ENCODE results near the gene VASH1. TPM values are rescaled to one million over a fixed set of nuclear protein-coding genes. Genes with fewer than 3 reads are reported as not detected.
"Not testable (repeated sequence)": the region's sequence is repeated elsewhere in the genome, so short reads cannot be mapped to it uniquely, and the experiment has no call there.

VASH1 gene
- total and polyA plus RNA-seq, 2 experiments from 2014 or later, result 0.78 to 2.8 TPM

GRCh38 chr14:76729953-76730505, 31.2 kb upstream of the VASH1 start (continued):
- TF ChIP-seq ZNF462 (CRISPR knock-in tag; IDR thresholded peaks at IDR 0.05) (no peak), ZNF114 (CRISPR knock-in tag; IDR thresholded peaks at IDR 0.05) (no peak), REST (IDR thresholded peaks at IDR 0.05; ENCODE audit: unreplicated experiment) (no peak), EZH2 (IDR thresholded peaks at IDR 0.05; ENCODE audit: low read depth, unreplicated experiment) (no peak)

GRCh38 chr14:76734501-76734900, 26.8 kb upstream of the VASH1 start:
- not testable (repeated sequence) for H4K20me1 ChIP-seq (replicated peaks; ENCODE audit: insufficient read depth); H3K27me3 Mint-ChIP-seq (ENCODE audit: insufficient read depth, low read depth, poor library complexity); H2AFZ ChIP-seq; H3K36me3 Mint-ChIP-seq (ENCODE audit: low read depth); H3K4me3 Mint-ChIP-seq; H3K4me1 Mint-ChIP-seq; DNase-seq (ENCODE audit: low spot score); H3K27me3 ChIP-seq (ENCODE audit: insufficient read depth); H3K36me3 ChIP-seq (ENCODE audit: insufficient read depth); H3F3A ChIP-seq (replicated peaks; ENCODE audit: low read depth); H3K4me3 ChIP-seq; H3K4me1 ChIP-seq (ENCODE audit: insufficient read depth); H3K79me2 ChIP-seq (replicated peaks; ENCODE audit: insufficient read depth); H3K27ac ChIP-seq (ENCODE audit: low read depth); ATAC-seq; H3K4me2 ChIP-seq; H3K27ac Mint-ChIP-seq; H3K9me2 ChIP-seq (ENCODE audit: insufficient read depth)
- H3K9me3 Mint-ChIP-seq, result peaks cover 12% of the 10 kb centered on the region
